ENCODE data around the gene ZNF211. TPM values are rescaled to one million over a fixed set of nuclear protein-coding genes. Genes with fewer than 3 reads are reported as not detected.

ZNF211 gene
- total and polyA plus RNA-seq, 9 of the 15 experiments (the other 6 are each of a cell fraction or from before 2014, with no cell fraction given) = 1.3 to 11.6 (median 4.5) TPM

DNA sequence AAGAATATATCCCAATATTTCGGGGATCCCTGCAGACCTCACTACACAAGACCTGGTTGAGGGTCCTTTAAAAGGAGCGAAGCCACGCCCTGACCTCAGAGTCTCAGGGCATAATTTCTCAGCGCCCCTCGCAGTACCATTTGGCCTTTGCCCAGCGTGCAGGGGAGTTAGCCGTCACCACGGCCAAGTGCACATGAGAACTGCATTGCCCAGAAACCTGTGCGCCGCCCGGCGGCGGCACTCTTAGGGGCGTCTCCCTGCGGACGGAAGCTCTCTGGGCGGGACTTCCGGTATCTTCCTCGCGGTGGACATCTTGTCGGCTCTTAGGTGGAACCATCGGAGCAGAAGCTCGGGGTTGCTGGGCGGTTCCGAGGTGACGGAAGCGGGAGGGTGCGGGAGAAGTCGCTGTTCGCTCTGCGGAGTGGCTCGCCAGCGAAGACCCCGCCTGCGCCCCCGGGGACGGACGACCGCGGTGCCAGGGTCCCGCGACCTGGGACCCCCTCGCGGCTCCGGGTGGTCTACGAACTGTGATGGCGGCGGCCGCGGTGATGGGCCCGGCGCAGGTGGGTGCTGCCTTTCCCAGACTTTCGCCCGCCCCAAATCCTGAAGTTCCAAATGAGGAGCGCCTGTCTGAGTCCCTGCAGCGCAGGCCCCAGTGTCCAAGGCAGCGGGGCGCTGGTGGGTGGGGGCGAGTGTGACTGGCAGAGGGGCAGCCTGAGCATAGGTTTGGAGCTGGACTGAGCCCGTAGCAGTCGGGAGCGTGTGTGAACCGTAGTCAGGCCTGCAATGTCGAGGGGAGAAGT, 18.8 kb upstream of the ZNF211 start, which contains the start of gene ZNF134 (continued):
- no peak for TF ChIP-seq ZNF57 (CRISPR knock-in tag; IDR thresholded peaks at IDR 0.05)
- TF ChIP-seq C11orf30 (IDR thresholded peaks at IDR 0.05; ENCODE audit: low read depth) = no peak; the same call in 1 of the 2 replicates
- TF ChIP-seq ZBED1 (IDR thresholded peaks at IDR 0.05) = no peak
- TF ChIP-seq, protein P1, sequence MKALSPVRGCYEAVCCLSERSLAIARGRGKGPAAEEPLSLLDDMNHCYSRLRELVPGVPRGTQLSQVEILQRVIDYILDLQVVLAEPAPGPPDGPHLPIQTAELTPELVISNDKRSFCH (CRISPR knock-in tag; IDR thresholded peaks at IDR 0.05) = no peak
- TF ChIP-seq, protein P1 (tag; IDR thresholded peaks at IDR 0.05) = 0 out of 2 replicates have a peak, but pooled peaks have one; percentile 27
- TF ChIP-seq HCFC1 (IDR thresholded peaks at IDR 0.05; ENCODE audit: low read depth, low read length) = peak; percentile 91
- TF ChIP-seq ZNF263 (CRISPR knock-in tag; IDR thresholded peaks at IDR 0.05; ENCODE audit: borderline replicate concordance) = no peak
- TF ChIP-seq, protein P2, sequence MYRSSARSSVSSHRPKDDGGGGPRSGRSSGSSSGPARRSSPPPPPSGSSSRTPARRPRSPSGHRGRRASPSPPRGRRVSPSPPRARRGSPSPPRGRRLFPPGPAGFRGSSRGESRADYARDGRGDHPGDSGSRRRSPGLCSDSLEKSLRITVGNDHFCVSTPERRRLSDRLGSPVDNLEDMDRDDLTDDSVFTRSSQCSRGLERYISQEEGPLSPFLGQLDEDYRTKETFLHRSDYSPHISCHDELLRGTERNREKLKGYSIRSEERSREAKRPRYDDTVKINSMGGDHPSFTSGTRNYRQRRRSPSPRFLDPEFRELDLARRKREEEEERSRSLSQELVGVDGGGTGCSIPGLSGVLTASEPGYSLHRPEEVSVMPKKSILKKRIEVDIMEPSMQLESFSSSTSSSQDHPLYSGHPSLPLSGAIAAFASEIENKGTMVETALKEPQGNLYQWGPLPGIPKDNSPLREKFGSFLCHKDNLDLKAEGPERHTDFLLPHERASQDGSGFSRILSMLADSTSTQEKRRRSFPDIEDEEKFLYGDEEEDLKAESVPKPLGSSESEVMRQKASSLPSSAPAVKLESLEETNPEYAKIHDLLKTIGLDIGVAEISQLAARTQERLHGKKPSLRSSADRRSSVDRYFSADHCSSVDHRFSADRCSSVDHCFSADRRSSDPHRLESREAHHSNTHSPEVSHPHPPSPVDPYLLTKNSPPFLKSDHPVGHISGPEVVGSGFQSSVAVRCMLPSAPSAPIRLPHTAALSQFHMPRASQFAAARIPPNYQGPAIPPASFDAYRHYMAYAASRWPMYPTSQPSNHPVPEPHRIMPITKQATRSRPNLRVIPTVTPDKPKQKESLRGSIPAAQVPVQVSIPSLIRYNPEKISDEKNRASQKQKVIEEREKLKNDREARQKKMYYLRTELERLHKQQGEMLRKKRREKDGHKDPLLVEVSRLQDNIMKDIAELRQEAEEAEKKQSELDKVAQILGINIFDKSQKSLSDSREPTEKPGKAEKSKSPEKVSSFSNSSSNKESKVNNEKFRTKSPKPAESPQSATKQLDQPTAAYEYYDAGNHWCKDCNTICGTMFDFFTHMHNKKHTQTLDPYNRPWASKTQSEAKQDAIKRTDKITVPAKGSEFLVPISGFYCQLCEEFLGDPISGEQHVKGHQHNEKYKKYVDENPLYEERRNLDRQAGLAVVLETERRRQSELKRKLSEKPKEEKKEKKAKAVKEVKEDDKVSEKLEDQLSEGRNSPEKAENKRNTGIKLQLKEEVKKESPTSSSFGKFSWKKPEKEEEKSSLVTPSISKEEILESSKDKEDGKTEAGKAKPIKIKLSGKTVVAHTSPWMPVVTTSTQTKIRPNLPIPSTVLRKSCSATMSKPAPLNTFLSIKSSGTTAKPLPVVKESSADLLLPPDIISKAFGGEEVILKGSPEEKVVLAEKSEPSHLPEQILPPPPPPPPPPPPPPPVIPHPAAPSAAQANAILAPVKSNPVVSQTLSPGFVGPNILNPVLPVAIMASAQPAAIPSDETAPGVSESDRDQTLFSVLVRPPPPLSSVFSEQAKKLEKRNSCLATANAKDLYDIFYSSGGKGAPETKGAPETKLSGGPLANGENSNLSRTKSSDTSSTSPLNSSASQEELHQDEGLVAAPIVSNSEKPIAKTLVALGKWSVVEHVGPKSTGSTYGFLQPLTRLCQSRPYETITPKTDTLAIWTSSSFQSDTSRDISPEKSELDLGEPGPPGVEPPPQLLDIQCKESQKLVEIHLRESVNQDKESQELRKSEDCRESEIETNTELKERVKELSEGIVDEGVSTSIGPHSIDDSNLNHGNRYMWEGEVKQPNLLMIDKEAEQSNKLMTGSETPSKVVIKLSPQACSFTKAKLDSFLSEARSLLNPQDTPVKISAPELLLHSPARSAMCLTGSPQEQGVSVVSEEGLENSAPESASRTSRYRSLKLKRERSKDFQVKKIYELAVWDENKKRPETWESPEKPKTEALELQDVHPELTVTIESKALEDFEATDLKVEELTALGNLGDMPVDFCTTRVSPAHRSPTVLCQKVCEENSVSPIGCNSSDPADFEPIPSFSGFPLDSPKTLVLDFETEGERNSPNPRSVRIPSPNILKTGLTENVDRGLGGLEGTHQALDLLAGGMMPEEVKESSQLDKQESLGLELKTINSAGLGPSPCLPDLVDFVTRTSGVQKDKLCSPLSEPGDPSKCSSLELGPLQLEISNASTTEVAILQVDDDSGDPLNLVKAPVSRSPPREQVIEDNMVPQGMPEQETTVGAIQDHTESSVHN (IDR thresholded peaks at IDR 0.05; ENCODE audit: borderline replicate concordance in 1 of 2, low read depth in 1 of 2) = no peak
- no peak for TF ChIP-seq MED1 (CRISPR knock-in tag; IDR thresholded peaks at IDR 0.05; ENCODE audit: borderline replicate concordance)
- TF ChIP-seq GATA2 (CRISPR knock-in tag; IDR thresholded peaks at IDR 0.05) = no peak
- no peak for TF ChIP-seq CCNT2 (IDR thresholded peaks at IDR 0.05; ENCODE audit: borderline replicate concordance, extremely low read depth, insufficient read length, low read depth, low read length)
- no peak for TF ChIP-seq ZNF436 (CRISPR knock-in tag; IDR thresholded peaks at IDR 0.05)
- TF ChIP-seq ZC3H4 (CRISPR knock-in tag; IDR thresholded peaks at IDR 0.05; ENCODE audit: borderline replicate concordance) = no peak
- TF ChIP-seq ZNF133 (CRISPR knock-in tag; IDR thresholded peaks at IDR 0.05) = no peak
- TF ChIP-seq, protein P3, sequence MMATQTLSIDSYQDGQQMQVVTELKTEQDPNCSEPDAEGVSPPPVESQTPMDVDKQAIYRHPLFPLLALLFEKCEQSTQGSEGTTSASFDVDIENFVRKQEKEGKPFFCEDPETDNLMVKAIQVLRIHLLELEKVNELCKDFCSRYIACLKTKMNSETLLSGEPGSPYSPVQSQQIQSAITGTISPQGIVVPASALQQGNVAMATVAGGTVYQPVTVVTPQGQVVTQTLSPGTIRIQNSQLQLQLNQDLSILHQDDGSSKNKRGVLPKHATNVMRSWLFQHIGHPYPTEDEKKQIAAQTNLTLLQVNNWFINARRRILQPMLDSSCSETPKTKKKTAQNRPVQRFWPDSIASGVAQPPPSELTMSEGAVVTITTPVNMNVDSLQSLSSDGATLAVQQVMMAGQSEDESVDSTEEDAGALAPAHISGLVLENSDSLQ (IDR thresholded peaks at IDR 0.05) = peak; percentile 45
- TF ChIP-seq SP1 (CRISPR knock-in tag; IDR thresholded peaks at IDR 0.05) = peak; percentile 63; the same call in 1 of the 2 replicates
- TF ChIP-seq FIP1L1 (IDR thresholded peaks at IDR 0.05; ENCODE audit: low read depth, low read length, poor library complexity, severe bottlenecking) = no peak
- TF ChIP-seq CXXC5 (CRISPR knock-in tag; IDR thresholded peaks at IDR 0.05) = peak; percentile 76
- TF ChIP-seq ERF (CRISPR knock-in tag; IDR thresholded peaks at IDR 0.05) = no peak

Measured in K562 (cell line).